Vagina (tissue), 2 donors: ENCODE data around the gene HLA-DOB.

Experiments
- POLR2A ChIP-seq, 2 donors: fragments of 450-650 bp; IDR thresholded peaks; one replicate each; pipeline ENCODE4 v1.6.1; 2017; ENCODE audit warnings: antibody characterized with exemption in 2 of 2, mild to moderate bottlenecking in 2 of 2, moderate library complexity in 2 of 2
- POLR2AphosphoS5 ChIP-seq, 2 donors: sonication (generic); formaldehyde crosslinking; IDR thresholded peaks; one replicate each; pipeline ENCODE4 v1.9.0; 2017; ENCODE audit warnings: antibody characterized with exemption in 2 of 2, mild to moderate bottlenecking in 2 of 2, low read depth in 1 of 2; ENCODE audit not compliant: insufficient read depth in 1 of 2

- no peak for TF ChIP-seq POLR2A (IDR thresholded peaks at IDR 0.05)
- TF ChIP-seq POLR2AphosphoS5 (IDR thresholded peaks at IDR 0.05; ENCODE audit: insufficient read depth in 1 of 2, low read depth in 1 of 2), result no peak
These were observed 42.4 kb downstream of the HLA-DOB start for GRCh38 chr6:32774426-32774825.
